ENCODE data around the gene PURA.
A peak's percentile ranks its signal among the peaks of the same experiment; 100 is the strongest.

PURA gene

DNA sequence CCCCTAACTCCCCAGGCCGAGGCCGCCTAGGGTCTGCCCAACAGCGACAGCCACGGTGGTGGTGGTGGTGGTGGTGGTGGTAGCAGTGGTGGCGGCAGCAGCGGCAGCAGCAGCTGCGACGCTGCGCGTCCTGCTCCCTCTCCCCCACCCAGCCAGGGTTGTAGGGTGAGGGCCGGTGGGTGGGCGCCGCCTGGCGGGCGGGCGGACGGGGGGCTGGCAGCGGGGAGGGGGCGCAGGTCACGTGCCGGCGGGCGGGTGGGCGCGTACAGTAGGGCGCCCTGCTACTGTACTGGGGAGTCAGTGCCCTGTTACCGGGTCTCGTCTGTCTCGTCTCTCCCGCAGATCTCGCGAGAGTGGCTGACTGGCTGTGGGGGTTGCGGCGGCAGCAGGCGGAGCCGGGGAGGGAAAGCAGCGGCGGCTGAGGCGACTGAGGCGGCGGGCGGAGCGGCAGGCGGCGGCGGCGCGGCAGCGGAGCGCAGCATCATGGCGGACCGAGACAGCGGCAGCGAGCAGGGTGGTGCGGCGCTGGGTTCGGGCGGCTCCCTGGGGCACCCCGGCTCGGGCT, at the start of gene PURA:
Gene PURA (plus strand): TSS at position 411 of the 565 bp plus-strand sequence. CDS start 73 bp downstream, at position 484.
- peak in 55 of 56 donors; percentile 41 to 94 (median 81) for DNase-seq

DNA sequence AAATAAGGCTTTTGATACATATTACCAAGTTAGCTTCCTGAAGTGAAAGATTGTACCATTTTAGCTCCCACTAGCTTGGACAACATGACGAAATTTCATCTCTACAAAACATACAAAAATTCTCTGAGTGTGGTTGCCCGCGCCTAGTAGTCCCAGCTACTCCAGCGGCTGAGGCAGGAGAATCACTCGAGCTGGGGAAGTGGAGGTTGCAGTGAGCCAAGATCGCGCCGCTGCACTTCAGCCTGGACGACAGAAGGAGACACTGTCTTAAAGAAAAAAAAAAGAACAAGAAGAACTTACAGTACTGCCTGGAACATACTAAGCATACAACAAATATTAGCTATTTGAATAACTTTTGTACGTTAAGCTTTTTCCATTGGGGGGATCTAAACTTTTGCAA, 41.1 kb upstream of the PURA start:
- DNase-seq, result peak in 1 of 56 donors; percentile 2

DNA sequence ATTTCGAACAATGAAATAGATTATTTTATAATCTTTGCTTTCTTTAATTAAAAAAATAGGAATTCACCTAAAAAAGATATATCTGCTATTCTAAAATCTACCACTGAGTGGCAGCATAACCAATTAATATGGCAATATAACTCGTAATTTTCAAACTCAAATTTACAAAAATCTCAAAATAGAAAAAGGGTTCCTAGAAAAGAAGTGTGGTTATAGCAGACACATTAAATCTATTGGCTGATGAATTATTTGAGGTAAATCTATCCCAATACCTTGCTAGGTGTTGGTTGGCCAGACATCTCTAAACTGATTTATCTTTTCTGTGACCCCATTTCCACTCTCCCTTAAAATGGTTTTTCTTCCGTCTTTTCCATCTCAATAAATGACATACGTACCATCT, 40.6 kb upstream of the PURA start:
- no peak for DNase-seq

DNA sequence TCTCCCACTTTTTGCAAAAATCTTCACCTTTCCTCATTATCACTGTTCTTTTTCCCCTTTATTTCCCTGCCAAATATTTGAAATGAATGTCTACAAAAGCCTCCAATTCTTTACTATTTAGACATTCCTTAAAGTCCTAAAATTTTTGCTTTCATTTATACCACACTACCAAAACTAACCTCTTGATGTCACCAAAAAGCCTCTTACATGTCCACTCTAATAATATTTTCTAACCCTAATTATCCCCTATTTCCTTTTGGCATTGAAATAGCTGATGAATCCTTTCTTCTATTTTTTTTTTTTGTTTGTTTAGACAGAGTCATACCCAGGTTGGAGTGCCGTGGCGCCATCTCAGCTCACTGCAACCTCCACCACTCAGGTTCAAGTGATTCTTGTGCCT, 38.5 kb upstream of the PURA start:
- DNase-seq, result no peak

DNA sequence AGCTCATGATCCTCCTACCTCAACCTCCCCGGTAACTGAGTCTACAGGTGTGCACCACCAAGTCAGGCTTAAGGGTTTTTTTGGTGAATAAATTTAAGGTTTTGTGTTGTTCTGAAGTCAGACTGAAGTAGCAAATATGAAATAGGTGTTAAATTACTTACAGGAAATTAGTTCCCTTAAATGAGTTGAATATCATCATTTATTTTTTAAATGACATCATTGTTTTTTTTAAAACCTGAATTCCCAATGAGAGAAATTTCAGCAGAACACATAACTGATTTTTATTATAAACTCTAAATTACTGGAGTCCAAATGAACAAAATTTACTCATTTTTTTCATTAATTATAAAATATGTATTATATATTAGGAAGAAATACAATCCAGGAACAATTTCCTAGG, 37.8 kb upstream of the PURA start:
- DNase-seq, result no peak

DNA sequence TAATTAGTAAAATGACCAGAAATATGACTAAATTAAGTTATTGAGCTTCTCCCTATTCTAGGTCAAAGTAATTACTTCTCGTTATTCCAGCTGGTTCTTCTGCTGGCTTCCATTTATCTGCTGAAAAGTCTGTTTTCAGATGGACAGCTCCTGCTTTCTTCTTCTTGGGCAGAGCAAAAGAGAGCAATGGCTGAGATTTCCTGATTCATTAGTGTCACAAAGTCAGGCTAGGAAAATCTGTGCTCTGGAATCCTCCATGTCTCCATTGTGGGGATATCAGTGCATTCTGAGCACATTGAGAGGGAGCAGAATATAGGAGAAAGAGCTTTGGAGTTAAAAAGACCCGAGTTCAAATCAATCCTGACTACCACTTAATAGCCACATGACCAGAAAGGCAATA, 37.1 kb upstream of the PURA start:
- no peak for DNase-seq

DNA sequence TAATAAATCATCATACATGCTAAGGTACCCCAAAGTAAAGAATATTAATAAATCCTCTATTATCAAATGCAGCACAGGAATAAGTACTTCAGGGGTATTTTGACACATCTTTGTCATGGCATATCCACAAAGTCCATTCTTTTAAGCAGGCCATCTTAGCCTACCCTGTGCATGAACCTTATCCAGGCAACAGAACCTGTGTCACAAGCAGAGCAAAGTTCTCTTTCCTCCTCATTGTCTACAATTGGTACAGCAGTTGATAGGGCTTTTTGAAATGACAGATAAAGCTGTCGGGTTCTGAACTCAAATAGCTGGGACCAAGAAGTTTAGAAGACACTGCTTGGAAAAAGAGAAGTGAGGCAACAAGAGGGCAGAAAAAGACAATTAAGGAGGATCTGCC, 30.8 kb upstream of the PURA start:
- no peak for DNase-seq

DNA sequence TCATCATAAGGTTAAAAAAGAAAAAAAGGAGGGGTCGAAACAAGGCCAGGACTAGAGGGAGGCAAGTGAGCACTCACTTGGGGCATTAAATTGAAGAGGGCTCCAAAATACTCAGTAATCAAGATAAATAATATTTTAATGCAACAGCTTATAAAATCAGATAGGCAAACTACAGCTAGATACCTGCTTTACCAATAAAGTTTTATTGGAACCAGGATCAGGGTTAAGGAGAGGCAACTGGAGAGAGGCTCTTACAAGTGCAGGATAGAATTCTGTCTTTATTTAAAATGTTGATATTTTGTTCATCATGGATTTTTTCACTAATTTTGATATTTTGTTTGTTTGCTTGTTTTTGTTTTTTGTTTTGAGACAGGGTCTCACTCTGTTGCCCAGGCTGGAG, 30.3 kb upstream of the PURA start:
- no peak for DNase-seq

DNA sequence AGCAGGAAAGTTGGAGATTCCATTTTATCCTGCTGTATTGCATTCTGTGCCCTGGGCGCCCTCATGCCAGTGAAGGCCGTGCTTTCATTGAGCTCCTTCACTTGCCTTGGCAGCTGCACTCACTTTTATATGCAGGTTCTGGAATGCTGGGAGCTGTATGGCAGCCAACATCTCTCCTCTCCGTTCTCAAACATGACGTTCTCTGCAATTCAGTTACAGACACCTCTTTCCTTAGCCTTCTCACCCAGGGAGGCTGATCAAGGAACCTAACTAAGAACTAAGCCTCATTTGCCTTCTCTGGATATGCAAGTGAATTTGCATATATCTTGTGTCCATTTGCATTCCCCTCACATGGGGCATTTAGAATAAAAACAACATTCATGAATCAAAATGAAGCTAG, 29.4 kb upstream of the PURA start:
- peak in 14 of 56 donors; percentile 2 to 53 (median 18) for DNase-seq

DNA sequence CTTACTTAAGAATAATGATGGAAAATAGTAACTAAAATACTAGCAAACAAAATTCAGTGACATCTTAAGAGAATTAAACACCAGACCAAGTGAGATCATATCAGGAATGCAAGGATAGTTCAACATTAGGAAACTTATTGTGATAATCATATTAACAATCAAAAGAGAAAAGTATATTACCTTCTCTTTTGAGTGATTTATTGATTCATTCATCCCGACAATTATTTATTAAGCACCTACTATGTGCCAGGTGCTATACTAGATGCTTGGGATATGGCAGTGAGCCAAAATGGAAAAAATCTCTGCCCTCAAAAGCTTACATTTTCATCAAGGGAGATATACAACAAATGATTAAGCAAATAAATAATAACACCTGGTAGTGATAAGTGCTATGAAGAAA, 23.7 kb upstream of the PURA start:
- no peak for DNase-seq

DNA sequence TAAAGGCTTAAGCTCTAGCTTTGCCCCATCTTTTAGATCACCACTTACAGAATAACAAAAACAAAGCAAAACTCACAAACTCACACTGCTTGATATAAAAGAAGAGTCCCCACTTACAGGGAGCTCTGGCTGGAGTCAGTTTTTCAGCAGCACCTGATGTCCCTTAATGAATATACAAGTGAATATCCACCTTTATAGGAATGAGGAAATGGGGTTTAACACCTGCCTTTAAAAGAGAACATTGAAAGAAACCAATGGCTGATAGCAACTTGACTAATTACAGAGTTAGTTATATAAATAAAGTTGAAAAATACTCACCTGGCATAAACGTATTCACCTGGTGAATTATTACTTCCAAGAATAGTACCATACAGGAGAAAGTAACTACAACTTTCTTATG, 20.7 kb upstream of the PURA start:
- DNase-seq, result no peak

DNA sequence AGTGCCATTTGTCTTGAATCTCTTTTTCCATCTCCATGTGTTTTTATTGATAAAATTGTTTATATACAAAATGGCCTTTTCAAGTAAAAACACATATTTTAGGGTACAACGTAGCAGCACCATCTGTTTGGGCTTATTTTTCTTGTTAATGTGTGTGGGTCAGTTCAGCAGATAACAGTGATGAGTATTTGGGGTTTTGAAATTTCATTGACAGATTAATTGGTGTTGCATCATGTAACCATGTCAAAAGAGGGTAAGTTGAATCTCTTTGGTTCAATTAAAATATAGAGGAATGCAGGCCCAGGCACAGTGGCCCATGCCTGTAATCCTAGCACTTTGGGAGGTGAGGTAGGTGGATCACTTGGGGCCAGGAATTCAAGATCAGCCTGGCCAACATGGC, 20.0 kb upstream of the PURA start:
- no peak for DNase-seq

DNA sequence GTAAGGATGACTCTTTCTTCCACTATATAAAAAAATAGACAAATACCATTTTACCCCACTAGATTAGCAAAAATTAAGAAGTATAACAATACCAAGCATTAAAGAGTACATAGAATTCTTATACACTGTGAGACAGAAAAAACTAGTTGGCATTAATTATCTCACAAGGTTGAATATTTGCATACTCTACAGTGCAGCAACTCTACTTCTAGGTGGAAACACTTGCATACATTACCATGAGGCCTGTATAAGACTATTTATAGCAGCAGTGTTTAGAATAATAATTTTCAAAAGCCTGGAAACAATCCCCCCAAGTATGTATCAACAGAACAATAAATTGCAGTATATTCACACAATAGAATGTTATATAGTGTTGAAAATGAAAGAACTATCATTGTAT, 19.0 kb upstream of the PURA start:
- DNase-seq, result no peak

DNA sequence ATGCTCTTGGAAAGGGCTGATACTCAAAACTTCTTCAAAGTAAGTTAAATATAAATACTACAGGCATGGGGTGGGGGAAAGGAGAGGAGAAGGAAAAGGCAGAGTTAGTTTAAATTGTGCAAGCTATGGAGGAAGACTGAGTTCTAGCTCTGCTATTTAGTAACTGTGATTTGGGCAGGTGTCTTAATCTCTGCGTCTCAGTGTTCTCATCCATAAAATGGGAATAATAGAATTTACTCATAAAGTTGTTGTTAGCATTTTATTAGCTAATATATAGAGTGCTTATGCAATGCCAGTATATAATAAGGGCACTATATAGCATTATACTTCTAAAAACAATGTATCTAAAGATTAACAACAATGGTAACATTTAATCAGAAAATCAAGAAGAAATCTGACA, 12.7 kb upstream of the PURA start:
- DNase-seq, result no peak

DNA sequence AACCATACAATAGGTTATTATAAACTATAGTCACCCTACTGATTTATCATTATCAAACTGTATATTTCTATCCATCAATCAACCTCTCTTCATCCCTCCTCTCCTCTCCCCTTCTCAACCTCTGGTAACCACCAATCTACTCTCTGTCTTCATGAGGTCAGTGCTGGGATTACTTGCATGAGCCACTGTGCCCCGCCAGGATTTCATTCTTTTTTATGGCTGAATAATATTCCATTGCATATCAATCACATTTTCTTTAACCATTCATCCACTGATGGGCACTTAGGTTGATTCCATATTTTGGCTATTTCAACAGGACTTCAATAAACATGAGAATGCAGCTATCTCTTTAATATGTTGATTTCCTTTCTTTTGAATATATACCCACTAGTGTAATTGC, 10.8 kb upstream of the PURA start:
- DNase-seq, result no peak

DNA sequence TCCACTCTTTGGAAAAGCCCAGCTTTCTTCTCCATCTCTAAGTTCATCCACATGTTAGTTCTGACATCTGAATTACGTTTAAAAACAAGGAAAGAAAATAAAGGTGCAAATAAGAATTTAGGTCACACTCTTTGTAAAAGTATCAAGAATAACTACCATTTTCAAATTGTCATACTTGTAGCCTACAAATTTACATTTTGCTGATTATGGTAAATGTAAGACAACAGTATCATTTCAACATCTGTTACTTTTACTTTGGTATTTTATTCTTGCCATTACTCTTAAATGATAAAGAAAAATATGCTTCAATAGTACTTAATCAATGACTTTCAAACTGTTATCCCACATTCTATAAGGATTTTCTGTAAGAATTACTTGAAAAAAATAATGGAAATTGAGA, 9.8 kb upstream of the PURA start:
- DNase-seq, result no peak

DNA sequence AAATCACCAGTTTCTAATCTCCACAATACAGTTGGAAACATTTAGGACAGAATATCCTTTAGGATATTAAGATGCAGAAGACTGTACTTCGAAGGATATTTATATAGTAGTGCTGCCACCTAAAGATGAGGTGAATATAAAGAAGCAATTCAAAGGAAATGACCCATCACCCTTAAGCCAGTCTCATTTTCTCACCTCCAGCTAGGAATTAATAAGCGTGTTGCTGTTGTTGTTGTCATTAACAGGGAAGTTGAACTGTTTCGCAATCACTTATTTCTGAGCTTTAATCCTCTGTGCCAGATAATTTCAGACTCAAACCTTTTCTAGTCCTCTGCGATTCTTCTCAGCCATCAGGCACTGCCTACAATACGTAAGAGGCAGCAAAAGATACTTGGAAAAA, 7.8 kb upstream of the PURA start:
- no peak for DNase-seq

DNA sequence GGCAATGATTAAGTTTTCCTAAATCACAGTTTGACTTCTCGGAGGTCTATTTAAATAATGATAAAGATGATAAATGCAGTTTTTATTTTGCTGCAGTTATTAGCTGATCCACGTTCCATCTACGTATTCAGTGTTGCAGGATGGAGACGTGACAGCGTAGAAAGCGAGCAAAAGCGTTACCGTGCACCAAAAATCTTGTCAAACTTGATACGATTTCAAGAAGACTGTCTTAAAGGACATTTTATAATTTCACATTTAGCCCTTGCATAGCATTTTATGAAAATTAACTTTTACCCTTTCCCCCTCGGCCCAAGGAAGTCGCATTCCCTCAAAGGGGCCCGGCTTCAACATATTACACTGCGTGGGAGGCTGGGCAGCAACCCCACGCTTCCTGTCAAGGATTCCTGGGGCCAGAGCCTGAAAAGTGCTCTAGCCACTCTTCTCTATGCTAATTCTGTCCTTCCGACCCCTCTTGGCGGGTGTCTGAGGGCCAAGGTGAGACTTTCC, 7.1 kb upstream of the PURA start:
- peak in 1 of 56 donors; percentile 58 for DNase-seq

DNA sequence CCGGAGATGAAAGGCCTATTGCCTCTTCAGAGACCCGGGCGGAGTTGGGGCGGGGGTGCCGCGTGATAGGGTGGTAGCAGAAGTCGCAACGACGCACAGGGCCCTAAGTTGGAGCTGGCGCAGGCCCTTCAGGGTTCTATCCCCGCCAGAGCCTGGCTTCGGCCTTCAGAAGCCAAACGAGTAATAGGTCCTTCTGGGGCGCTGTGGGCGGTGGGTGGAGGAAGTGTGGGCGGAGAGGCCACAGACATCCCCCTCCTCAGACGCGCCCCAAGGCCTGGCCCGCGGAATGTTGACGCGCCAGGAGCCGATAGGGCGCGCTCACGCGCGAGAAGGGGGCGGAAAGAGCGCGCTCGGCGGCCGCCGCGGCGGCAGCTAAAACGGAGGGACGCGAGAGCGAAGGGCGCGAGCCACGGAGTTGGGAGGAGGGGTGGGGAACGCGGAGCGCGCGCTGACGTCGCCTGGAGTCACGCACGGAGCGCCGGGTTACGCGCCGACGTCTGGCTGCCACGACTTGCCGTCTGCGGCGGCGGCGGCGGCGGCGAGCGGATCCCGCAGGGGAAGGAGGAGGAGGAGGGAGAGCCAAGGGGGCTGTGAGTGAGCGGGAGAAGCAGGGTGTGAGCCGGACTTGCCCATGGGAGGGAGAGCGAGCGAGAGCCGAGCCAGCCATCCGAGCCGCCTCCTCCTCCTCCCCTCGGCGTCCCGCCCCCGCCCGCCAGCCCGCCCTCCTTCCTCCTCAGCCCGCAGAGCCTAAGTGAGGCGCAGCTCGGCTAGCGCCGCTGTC, 6.4 kb upstream of the PURA start:
- peak; percentile 30 to 94 (median 87) for DNase-seq

DNA sequence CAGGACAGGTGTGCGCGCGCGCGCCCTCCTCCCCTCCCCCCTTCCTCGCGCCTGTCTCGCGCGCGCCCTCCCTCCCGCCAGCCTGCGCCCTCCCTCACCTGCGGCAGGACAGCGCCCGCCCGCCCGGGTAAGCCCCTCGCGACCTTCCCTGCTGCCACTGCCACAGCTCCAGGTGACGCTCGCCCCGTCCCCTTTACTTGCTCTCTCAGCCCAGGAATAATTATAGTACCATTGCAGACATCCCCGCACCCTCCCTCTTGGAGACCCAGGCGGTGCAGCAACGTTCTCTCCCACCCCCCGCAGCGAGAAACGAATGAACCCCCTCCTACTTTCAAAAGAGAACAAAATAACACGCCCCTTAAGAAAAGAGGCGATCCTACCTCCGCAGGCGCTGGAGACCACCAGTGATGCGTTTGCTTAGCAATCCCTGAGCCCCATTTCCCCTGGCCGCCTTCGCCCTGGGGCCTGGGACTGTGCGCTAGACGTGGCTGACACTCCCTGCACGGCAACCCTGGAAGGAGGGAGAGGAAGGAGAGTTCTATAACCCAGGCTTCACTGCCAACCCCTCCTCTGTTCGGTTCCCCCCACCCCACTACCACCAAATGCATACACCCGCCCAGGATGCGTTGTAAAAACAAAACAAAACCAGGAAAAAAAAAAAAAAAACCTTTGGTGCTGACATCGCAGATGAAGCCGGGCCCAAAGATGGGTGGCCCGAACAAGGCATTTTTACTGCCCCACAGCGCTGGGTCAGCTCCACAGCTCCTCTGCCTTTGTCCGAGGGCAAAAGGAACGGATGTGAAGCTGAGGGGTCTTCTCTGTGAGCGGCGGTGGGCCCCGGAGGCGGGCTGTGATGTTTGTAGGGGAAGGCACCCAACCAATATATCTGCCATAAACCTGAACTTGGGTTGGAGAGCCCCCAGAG, 5.6 kb upstream of the PURA start:
- peak in 17 of 56 donors; percentile 12 to 66 (median 43) for DNase-seq

DNA sequence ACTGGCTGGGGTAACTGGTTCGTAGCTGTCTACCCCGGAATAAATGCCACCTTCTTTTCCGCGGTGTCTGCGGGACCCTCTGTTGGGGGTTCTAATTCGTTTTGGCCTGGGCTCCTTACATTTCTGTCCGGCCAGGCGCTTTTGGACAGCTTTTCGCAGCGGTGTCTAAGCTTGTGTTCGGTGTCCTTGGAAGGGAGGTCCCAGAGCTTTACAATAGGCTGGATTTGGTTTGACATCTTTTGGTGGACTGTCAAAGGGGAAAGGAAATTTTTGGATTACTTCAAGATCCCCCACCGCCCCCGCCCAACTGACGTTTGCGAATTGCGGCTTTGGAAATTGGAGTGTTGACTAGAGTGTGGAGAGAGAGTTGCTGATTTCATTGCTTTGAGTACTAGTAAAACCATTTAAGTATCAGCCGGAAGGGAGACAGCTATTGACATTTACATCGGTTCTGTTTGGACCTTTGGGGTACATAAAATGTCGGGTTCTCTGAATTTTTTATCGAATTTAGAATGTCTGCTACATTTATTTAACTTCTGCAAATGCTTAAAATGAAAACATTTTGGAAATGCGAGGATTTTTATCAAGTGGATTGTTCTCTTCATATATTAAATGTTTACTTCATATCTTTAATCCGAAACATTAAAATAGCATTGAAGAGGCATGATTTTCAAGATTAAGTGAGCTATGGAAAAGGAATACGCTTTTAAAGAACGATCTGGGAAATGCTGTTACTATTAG, 4.7 kb upstream of the PURA start:
- peak in 7 of 56 donors; percentile 2 to 55 (median 18) for DNase-seq

Measured in nucleus accumbens (tissue), 56 donors.